DOHH2 (cell line): ENCODE measurements around the gene ARID3C.

Source experiments
- H3F3A ChIP-seq: fragments of 200-600 bp; sonication (generic), shearing (Covaris generic); 2 replicates; pipeline ENCODE4 v1.6.0; 2016; ENCODE audit warnings: antibody characterized with exemption, mild to moderate bottlenecking; ENCODE audit not compliant: control insufficient read depth, insufficient read depth
- H3K27ac ChIP-seq: fragments of 200-600 bp; sonication (generic); 2 replicates; pipeline ENCODE4 v1.5.1; 2014; ENCODE audit warnings: low read depth, mild to moderate bottlenecking, low read length, moderate library complexity
- H3K27me3 ChIP-seq: fragments of 200-600 bp; sonication (generic); 2 replicates; pipeline ENCODE4 v1.6.1; 2014; ENCODE audit warnings: mild to moderate bottlenecking, low read length, mixed read lengths; ENCODE audit not compliant: control insufficient read depth
- H3K36me3 ChIP-seq: fragments of 200-600 bp; sonication (generic); 2 replicates; pipeline ENCODE4 v1.6.1; 2014; ENCODE audit warnings: mild to moderate bottlenecking, low read length, moderate library complexity, mixed read lengths; ENCODE audit not compliant: control insufficient read depth
- H3K4me1 ChIP-seq: fragments of 200-600 bp; sonication (generic); 2 replicates; pipeline ENCODE4 v1.6.1; 2014; ENCODE audit warnings: mild to moderate bottlenecking, low read length, mixed read lengths; ENCODE audit not compliant: control insufficient read depth
- H3K4me2 ChIP-seq: fragments of 200-600 bp; sonication (generic); 2 replicates; pipeline ENCODE4 v1.6.0; 2014; ENCODE audit warnings: mild to moderate bottlenecking, low read length, moderate library complexity
- H3K4me3 ChIP-seq: fragments of 200-600 bp; sonication (generic); 2 replicates; pipeline ENCODE4 v1.5.1; 2014; ENCODE audit warnings: mild to moderate bottlenecking, low read length, mixed read lengths
- H3K79me2 ChIP-seq: fragments of 200-600 bp; sonication (generic); 2 replicates; pipeline ENCODE4 v1.6.1; 2014; ENCODE audit warnings: mild to moderate bottlenecking, low read length, mixed read lengths; ENCODE audit not compliant: control insufficient read depth
- H3K9me2 ChIP-seq: fragments of 200-600 bp; sonication (generic); replicated peaks from 2 replicates; pipeline ENCODE4 v1.6.1; 2014; ENCODE audit warnings: mild to moderate bottlenecking, low read length, mixed read lengths; ENCODE audit not compliant: control insufficient read depth
- H3K9me3 ChIP-seq: fragments of 200-600 bp; sonication (generic); 2 replicates; pipeline ENCODE4 v1.6.1; 2014; ENCODE audit warnings: antibody characterized with exemption, low read length, mixed read lengths; ENCODE audit not compliant: control insufficient read depth, insufficient read depth
- H4K20me1 ChIP-seq: fragments of 200-600 bp; sonication (generic); 2 replicates; pipeline ENCODE4 v1.6.0; 2014; ENCODE audit warnings: low read depth, mild to moderate bottlenecking, antibody characterized with exemption, low read length, moderate library complexity; ENCODE audit not compliant: control insufficient read depth, insufficient read depth
- CTCF ChIP-seq: fragments of 200-600 bp; sonication (generic); IDR thresholded peaks from one replicate; pipeline ENCODE4 v1.5.1; 2014; ENCODE audit warnings: antibody characterized with exemption, mild to moderate bottlenecking, low read depth, low read length; ENCODE audit not compliant: poor library complexity, severe bottlenecking
- EZH2phosphoT487 ChIP-seq: fragments of 200-600 bp; sonication (generic); IDR thresholded peaks from 2 replicates; pipeline ENCODE4 v1.6.1; 2017; ENCODE audit warnings: borderline replicate concordance, mild to moderate bottlenecking, antibody characterized with exemption, low read length, moderate library complexity, mixed read lengths

ARID3C gene

DNA sequence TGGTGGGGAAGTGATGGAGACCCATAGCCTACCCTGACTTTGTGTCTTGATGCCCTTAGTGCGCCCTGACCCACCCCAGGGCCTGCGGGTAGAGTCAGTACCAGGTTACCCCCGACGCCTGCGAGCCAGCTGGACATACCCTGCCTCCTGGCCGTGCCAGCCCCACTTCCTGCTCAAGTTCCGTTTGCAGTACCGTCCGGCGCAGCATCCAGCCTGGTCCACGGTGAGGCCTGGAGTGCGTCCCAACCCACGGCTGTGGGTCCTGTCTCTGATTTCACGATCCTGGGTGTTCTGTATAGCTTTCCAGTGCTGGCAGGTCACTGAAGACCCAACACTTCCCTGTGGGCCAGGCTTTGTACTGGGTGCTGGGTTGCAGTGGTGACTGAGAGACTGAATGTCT is 29.6 kb upstream of the ARID3C start:
- Histone ChIP-seq H3K27me3 (peaks cover 15% of the 10 kb centered on the region), H3K4me3 (no peak overlapping the region), H3K4me1 (no peaks in the 10 kb centered on the region), H3F3A (no peaks in the 10 kb centered on the region), H4K20me1 (no peaks in the 10 kb centered on the region), H3K9me3 (no peaks in the 10 kb centered on the region), H3K27ac (no peak overlapping the region), H3K9me2 (no peaks in the 10 kb centered on the region), H3K4me2 (no peak overlapping the region), H3K79me2 (no peaks in the 10 kb centered on the region), H3K36me3 (no peaks in the 10 kb centered on the region)
- TF ChIP-seq EZH2phosphoT487 (no peak), CTCF (no peak)

- H3K9me3 ChIP-seq: no peaks in the 10 kb centered on the region
- no peaks in the 10 kb centered on the region for H3K4me1 ChIP-seq
- H4K20me1 ChIP-seq: no peaks in the 10 kb centered on the region
- no peak for TF ChIP-seq CTCF
- no peak for TF ChIP-seq EZH2phosphoT487
- no peaks in the 10 kb centered on the region for H3K36me3 ChIP-seq
- H3K27ac ChIP-seq: no peak overlapping the region
- no peaks in the 10 kb centered on the region for H3F3A ChIP-seq
- H3K79me2 ChIP-seq: no peaks in the 10 kb centered on the region
- no peaks in the 10 kb centered on the region for H3K9me2 ChIP-seq
- H3K4me2 ChIP-seq: no peak overlapping the region
- H3K4me3 ChIP-seq: no peak overlapping the region
- H3K27me3 ChIP-seq: peaks cover 15% of the 10 kb centered on the region
Observed at GRCh38 chr9:34656992-34657391, 28.1 kb upstream of the ARID3C start.

DNA sequence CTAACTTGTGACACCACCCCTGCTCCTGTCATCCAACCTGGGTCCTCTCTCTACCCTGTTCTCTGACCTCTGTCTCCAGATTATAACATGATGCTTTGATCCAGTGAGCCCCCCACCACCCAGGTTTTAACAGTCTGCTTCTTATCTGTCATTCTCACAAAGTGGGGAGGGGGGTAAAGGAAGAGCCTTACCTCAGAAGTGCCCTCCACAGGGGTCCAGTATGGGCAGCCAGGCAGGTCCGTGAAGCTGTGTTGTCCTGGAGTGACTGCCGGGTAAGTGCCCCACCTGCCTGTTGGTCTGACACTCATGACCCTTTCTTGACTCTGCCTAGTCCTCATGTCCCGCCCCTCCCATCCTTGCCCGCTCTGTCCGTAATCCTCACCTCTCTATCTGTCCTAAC is 26.5 kb upstream of the ARID3C start:
- TF ChIP-seq CTCF: no peak
- TF ChIP-seq EZH2phosphoT487: no peak
- peaks cover 15% of the 10 kb centered on the region for H3K27me3 ChIP-seq
- H3K36me3 ChIP-seq: no peaks in the 10 kb centered on the region
- H3K27ac ChIP-seq: no peak overlapping the region
- no peaks in the 10 kb centered on the region for H3K9me2 ChIP-seq
- H4K20me1 ChIP-seq: no peaks in the 10 kb centered on the region
- no peaks in the 10 kb centered on the region for H3K4me1 ChIP-seq
- no peak overlapping the region for H3K4me3 ChIP-seq
- H3F3A ChIP-seq: no peaks in the 10 kb centered on the region
- no peaks in the 10 kb centered on the region for H3K9me3 ChIP-seq
- H3K4me2 ChIP-seq: no peak overlapping the region
- no peaks in the 10 kb centered on the region for H3K79me2 ChIP-seq
